KBM-7 (cell line): Measurements from ENCODE around the gene TMEM88.
A peak's percentile ranks its signal among the peaks of the same experiment; 100 is the strongest.

ENCODE experiments used
- DNase-seq: peaks from one replicate; pipeline ENCODE4 v3.0.0-alpha.2; 2015
- in situ Hi-C: fragments of 300-500 bp; cut with MboI; formaldehyde crosslinking; loops from 2 replicates; pipeline ENCODE4 v1.14.3; 2020; ENCODE audit warnings: low sequenced_read_pairs, low pct_unique_long_range_greater_than_20kb, mixed read lengths

The TMEM88 gene

GRCh38 chr17:7831233-7831632, 23.6 kb upstream of the TMEM88 start:
- no peak for DNase-seq
- in situ Hi-C loops = no loop called here

GRCh38 chr17:7832431-7832830, 22.4 kb upstream of the TMEM88 start:
- in situ Hi-C loops = no loop called here
- DNase-seq = no peak

GRCh38 chr17:7833011-7833794, 21.7 kb upstream of the TMEM88 start:
- in situ Hi-C loops = no loop called here
- DNase-seq = no peak

GRCh38 chr17:7833795-7834541, 20.9 kb upstream of the TMEM88 start, which contains the start of gene KDM6B:
KDM6B (plus strand) TSS chr17:7834217; CDS start chr17:7845555, 11,338 bp downstream.
- in situ Hi-C loops = no loop called here

GRCh38 chr17:7834542-7834956, 20.3 kb upstream of the TMEM88 start:
- in situ Hi-C loops = no loop called here
- no peak for DNase-seq

More at GRCh38 chr17:7833795-7834541, 20.9 kb upstream of the TMEM88 start, which contains the start of gene KDM6B:
- DNase-seq = peak; percentile 97

GRCh38 chr17:7834957-7835813, 19.7 kb upstream of the TMEM88 start:
- in situ Hi-C loops = no loop called here
- peak; percentile 99 for DNase-seq

- DNase-seq = peak; percentile 62
- in situ Hi-C loops = no loop called here
These were observed 18.9 kb upstream of the TMEM88 start for GRCh38 chr17:7835814-7836595.

- in situ Hi-C loops = no loop called here
- peak; percentile 96 for DNase-seq
These were observed 18.1 kb upstream of the TMEM88 start for GRCh38 chr17:7836596-7837407.

GRCh38 chr17:7837408-7838088, 17.3 kb upstream of the TMEM88 start:
- in situ Hi-C loops = no loop called here
- no peak for DNase-seq

- in situ Hi-C loops = no loop called here
- DNase-seq = peak; percentile 79
These were observed 16.5 kb upstream of the TMEM88 start for GRCh38 chr17:7838090-7839075.

GRCh38 chr17:7839190-7839875, 15.5 kb upstream of the TMEM88 start:
- in situ Hi-C loops = no loop called here
- peak; percentile 49 for DNase-seq

- DNase-seq = peak; percentile 28
- in situ Hi-C loops = no loop called here
These were observed 15.0 kb upstream of the TMEM88 start for GRCh38 chr17:7839876-7840261.

- DNase-seq = no peak
- in situ Hi-C loops = no loop called here
These were observed 14.4 kb upstream of the TMEM88 start for GRCh38 chr17:7840441-7840840.

GRCh38 chr17:7840875-7841274, 14.0 kb upstream of the TMEM88 start:
- DNase-seq = no peak
- in situ Hi-C loops = no loop called here

GRCh38 chr17:7841396-7841914, 13.4 kb upstream of the TMEM88 start:
- no peak for DNase-seq
- in situ Hi-C loops = no loop called here
